Peyer's patch (tissue), 4 donors: ENCODE results near the gene DOK5.

Experiments
- POLR2A ChIP-seq, 2 donors: fragments of 450-650 bp; IDR thresholded peaks; one replicate each; pipeline ENCODE4 v1.5.1; 2017; ENCODE audit warnings: antibody characterized with exemption in 2 of 2, mild to moderate bottlenecking in 2 of 2, moderate library complexity in 2 of 2
- TF ChIP-seq, protein P1 (sequence below), 6 experiments: fragments of 450-650 bp in 4 of 6; fragments of 200-600 bp in 2 of 6; sonication (generic) in 1 of 6; IDR thresholded peaks; one replicate each; pipeline ENCODE4 v1.5.1; 2017 to 2019; ENCODE audit warnings: antibody characterized with exemption in 6 of 6, mild to moderate bottlenecking in 3 of 6, moderate library complexity in 1 of 6

DNA sequence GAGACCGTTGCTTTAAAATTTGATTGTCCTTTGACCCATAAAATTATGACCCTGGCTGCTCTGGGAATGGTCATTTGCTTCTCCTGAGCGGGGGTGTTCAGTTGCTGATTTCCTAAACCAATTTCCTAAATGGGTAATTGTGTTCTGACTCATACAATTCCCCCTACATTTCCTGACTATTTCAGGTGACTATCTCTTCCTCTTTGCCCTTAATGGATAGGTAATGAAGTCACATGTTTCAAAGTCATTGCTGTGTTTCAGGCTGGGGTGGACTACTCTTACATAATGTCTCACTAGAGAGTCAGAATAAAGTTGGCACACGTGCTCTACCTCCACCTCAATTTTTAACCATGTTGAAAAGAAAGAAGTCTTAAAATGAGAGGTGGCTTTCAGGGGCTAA, 109.8 kb downstream of the DOK5 start:
- TF ChIP-seq, protein P1, sequence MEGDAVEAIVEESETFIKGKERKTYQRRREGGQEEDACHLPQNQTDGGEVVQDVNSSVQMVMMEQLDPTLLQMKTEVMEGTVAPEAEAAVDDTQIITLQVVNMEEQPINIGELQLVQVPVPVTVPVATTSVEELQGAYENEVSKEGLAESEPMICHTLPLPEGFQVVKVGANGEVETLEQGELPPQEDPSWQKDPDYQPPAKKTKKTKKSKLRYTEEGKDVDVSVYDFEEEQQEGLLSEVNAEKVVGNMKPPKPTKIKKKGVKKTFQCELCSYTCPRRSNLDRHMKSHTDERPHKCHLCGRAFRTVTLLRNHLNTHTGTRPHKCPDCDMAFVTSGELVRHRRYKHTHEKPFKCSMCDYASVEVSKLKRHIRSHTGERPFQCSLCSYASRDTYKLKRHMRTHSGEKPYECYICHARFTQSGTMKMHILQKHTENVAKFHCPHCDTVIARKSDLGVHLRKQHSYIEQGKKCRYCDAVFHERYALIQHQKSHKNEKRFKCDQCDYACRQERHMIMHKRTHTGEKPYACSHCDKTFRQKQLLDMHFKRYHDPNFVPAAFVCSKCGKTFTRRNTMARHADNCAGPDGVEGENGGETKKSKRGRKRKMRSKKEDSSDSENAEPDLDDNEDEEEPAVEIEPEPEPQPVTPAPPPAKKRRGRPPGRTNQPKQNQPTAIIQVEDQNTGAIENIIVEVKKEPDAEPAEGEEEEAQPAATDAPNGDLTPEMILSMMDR (IDR thresholded peaks at IDR 0.05), result no peak
- TF ChIP-seq POLR2A (IDR thresholded peaks at IDR 0.05), result no peak
